Lower lobe of right lung (tissue), 2 donors: ENCODE measurements around the gene VAT1L. TPM values are rescaled to one million over a fixed set of nuclear protein-coding genes. Genes with fewer than 3 reads are reported as not detected.

Source experiments
- ATAC-seq, 2 donors: fragments of 200-7000 bp; cut with Tn5 transposase; one replicate each; pipeline ENCODE4 v1.9.1; 2020 to 2022; ENCODE audit warnings: mild to moderate bottlenecking in 2 of 2, moderate library complexity in 2 of 2
- DNase-seq: peaks from one replicate; pipeline ENCODE4 v3.0.0-alpha.2; 2020
- H3K27ac ChIP-seq: fragments of 200-600 bp; one replicate; pipeline ENCODE4 v1.8.0; 2022
- H3K27me3 ChIP-seq: fragments of 200-600 bp; one replicate; pipeline ENCODE4 v1.8.0; 2022; ENCODE audit warnings: low read depth
- H3K36me3 ChIP-seq: fragments of 200-600 bp; one replicate; pipeline ENCODE4 v1.8.0; 2022; ENCODE audit warnings: mild to moderate bottlenecking
- H3K4me1 ChIP-seq: fragments of 200-600 bp; one replicate; pipeline ENCODE4 v1.8.0; 2022
- H3K4me3 ChIP-seq: fragments of 200-600 bp; one replicate; pipeline ENCODE4 v1.8.0; 2022; ENCODE audit warnings: mild to moderate bottlenecking
- H3K9me3 ChIP-seq: fragments of 200-600 bp; one replicate; pipeline ENCODE4 v1.8.0; 2022
- CTCF ChIP-seq: fragments of 200-600 bp; IDR thresholded peaks from one replicate; pipeline ENCODE4 v1.8.0; 2022; ENCODE audit warnings: antibody characterized with exemption, mild to moderate bottlenecking
- intact Hi-C: fragments of 100-400 bp; cut with DNase I; formaldehyde crosslinking; loops from one replicate; pipeline ENCODE4 v1.11.0; 2022
- total RNA-seq: library from RNA; stranded (reverse); fragmentation: NEBNext Ultra II Directional; extraction: Animal tissue kit (Norgen Biotek cat#: 25700); gene quantifications from one replicate; pipeline ENCODE4 v1.2.1, GENCODE V29; 2021
- donor health status: DM: no; HTN: yes; CAD: no; lungs with severe emphysema.

VAT1L gene
- total RNA-seq, 1 donor from 2014 or later = 0.38 TPM

- intact Hi-C loops = no loop called here
- no peaks in the 10 kb centered on the region for H3K27me3 ChIP-seq
- DNase-seq (no peak), ATAC-seq (no peak)
- H3K4me3 ChIP-seq = no peak overlapping the region
- H3K4me1 ChIP-seq = no peaks in the 10 kb centered on the region
- H3K9me3 ChIP-seq = no peaks in the 10 kb centered on the region
- TF ChIP-seq CTCF = no peak
- no peaks in the 10 kb centered on the region for H3K36me3 ChIP-seq
- no peak overlapping the region for H3K27ac ChIP-seq
Observed at GRCh38 chr16:77853161-77853560, 64.8 kb downstream of the VAT1L start.

GRCh38 chr16:77856438-77857160 is 68.2 kb downstream of the VAT1L start:
- Histone ChIP-seq H3K4me3 (no peak overlapping the region), H3K27ac (no peak overlapping the region), H3K27me3 (no peaks in the 10 kb centered on the region), H3K9me3 (no peaks in the 10 kb centered on the region), H3K36me3 (no peaks in the 10 kb centered on the region), H3K4me1 (no peaks in the 10 kb centered on the region)
- TF ChIP-seq CTCF = no peak
- DNase-seq (no peak), ATAC-seq (no peak)
- intact Hi-C loops = no loop called here

GRCh38 chr16:77858060-77858459 is 69.7 kb downstream of the VAT1L start:
- Histone ChIP-seq H3K4me1 (no peaks in the 10 kb centered on the region), H3K27ac (no peak overlapping the region), H3K9me3 (no peaks in the 10 kb centered on the region), H3K27me3 (no peaks in the 10 kb centered on the region), H3K36me3 (no peaks in the 10 kb centered on the region), H3K4me3 (no peak overlapping the region)
- intact Hi-C loops = no loop called here
- no peak for TF ChIP-seq CTCF
- ATAC-seq (no peak), DNase-seq (no peak)

GRCh38 chr16:77859493-77860232 is 71.3 kb downstream of the VAT1L start:
- Histone ChIP-seq H3K27ac (no peak overlapping the region), H3K27me3 (no peaks in the 10 kb centered on the region), H3K36me3 (no peaks in the 10 kb centered on the region), H3K4me3 (no peak overlapping the region), H3K4me1 (no peaks in the 10 kb centered on the region), H3K9me3 (no peaks in the 10 kb centered on the region)
- no peak for DNase-seq
- ATAC-seq = no peak
- no peak for TF ChIP-seq CTCF
- intact Hi-C loops = no loop called here

GRCh38 chr16:77860953-77861352 is 72.6 kb downstream of the VAT1L start:
- Histone ChIP-seq H3K27ac (no peak overlapping the region), H3K9me3 (no peaks in the 10 kb centered on the region), H3K4me3 (no peak overlapping the region), H3K27me3 (no peaks in the 10 kb centered on the region), H3K36me3 (no peaks in the 10 kb centered on the region), H3K4me1 (no peaks in the 10 kb centered on the region)
- intact Hi-C loops = no loop called here
- no peak for DNase-seq
- no peak for TF ChIP-seq CTCF
- ATAC-seq = no peak
